Upper lobe of right lung (tissue), 1 donor: Measurements from ENCODE around the gene TRAF3. TPM values are rescaled to one million over a fixed set of nuclear protein-coding genes. Genes with fewer than 3 reads are reported as not detected.

Experiments used
- ATAC-seq: fragments of 200-7000 bp; cut with Tn5 transposase; one replicate; pipeline ENCODE4 v1.9.1; 2020; ENCODE audit warnings: mild to moderate bottlenecking, moderate library complexity
- DNase-seq: peaks from one replicate; pipeline ENCODE4 v3.0.0-alpha.2; 2020
- H3K27ac ChIP-seq: fragments of 200-600 bp; one replicate; pipeline ENCODE4 v1.8.0; 2022
- H3K27me3 ChIP-seq: fragments of 200-600 bp; one replicate; pipeline ENCODE4 v1.8.0; 2022; ENCODE audit warnings: mild to moderate bottlenecking
- H3K36me3 ChIP-seq: fragments of 200-600 bp; one replicate; pipeline ENCODE4 v1.8.0; 2022
- H3K4me1 ChIP-seq: fragments of 200-600 bp; one replicate; pipeline ENCODE4 v1.8.0; 2022
- H3K4me3 ChIP-seq: fragments of 200-600 bp; one replicate; pipeline ENCODE4 v1.8.0; 2022; ENCODE audit warnings: mild to moderate bottlenecking
- H3K9me3 ChIP-seq: fragments of 200-600 bp; one replicate; pipeline ENCODE4 v1.8.0; 2022
- CTCF ChIP-seq: fragments of 200-600 bp; IDR thresholded peaks from one replicate; pipeline ENCODE4 v1.8.0; 2022; ENCODE audit warnings: antibody characterized with exemption
- intact Hi-C: fragments of 100-400 bp; cut with DNase I; formaldehyde crosslinking; loops from one replicate; pipeline ENCODE4 v1.11.0; 2022
- total RNA-seq: library from RNA; stranded (reverse); fragmentation: NEBNext Ultra II Directional; extraction: Animal tissue kit (Norgen Biotek cat#: 25700); gene quantifications from one replicate; pipeline ENCODE4 v1.2.1, GENCODE V29; 2021
- donor health status: DM: no; HTN: yes; CAD: no; lungs with severe emphysema.

The TRAF3 gene
- total RNA-seq, 1 donor from 2014 or later = 22.3 TPM

- peaks cover 91% of the 10 kb centered on the region for H3K36me3 ChIP-seq
- intact Hi-C loops = no loop called here
- ATAC-seq = no peak
Measured at GRCh38 chr14:102943454-102943853, 166.2 kb downstream of the TRAF3 start.

GRCh38 chr14:102943979-102944378, 166.7 kb downstream of the TRAF3 start:
- no peaks in the 10 kb centered on the region for H3K27me3 ChIP-seq
- no peak for TF ChIP-seq CTCF
- intact Hi-C loops = no loop called here
- no peak overlapping the region for H3K27ac ChIP-seq
- ATAC-seq (no peak), DNase-seq (no peak)
- H3K4me3 ChIP-seq = no peak overlapping the region
- H3K9me3 ChIP-seq = no peaks in the 10 kb centered on the region
- H3K4me1 ChIP-seq = peaks cover 4% of the 10 kb centered on the region
- H3K36me3 ChIP-seq = peaks cover 90% of the 10 kb centered on the region

More at GRCh38 chr14:102943454-102943853, 166.2 kb downstream of the TRAF3 start:
- TF ChIP-seq CTCF = no peak
- H3K4me3 ChIP-seq = no peak overlapping the region
- no peaks in the 10 kb centered on the region for H3K9me3 ChIP-seq
- peaks cover 4% of the 10 kb centered on the region for H3K4me1 ChIP-seq
- no peak overlapping the region for H3K27ac ChIP-seq
- DNase-seq = no peak
- H3K27me3 ChIP-seq = no peaks in the 10 kb centered on the region

GRCh38 chr14:102944448-102945330, 167.4 kb downstream of the TRAF3 start:
- no peaks in the 10 kb centered on the region for H3K9me3 ChIP-seq
- H3K36me3 ChIP-seq = peaks cover 90% of the 10 kb centered on the region
- ATAC-seq = no peak
- DNase-seq = no peak
- no peak overlapping the region for H3K27ac ChIP-seq
- H3K4me1 ChIP-seq = peaks cover 4% of the 10 kb centered on the region
- no peak for TF ChIP-seq CTCF
- H3K4me3 ChIP-seq = no peak overlapping the region
- intact Hi-C loops = no loop called here
- no peaks in the 10 kb centered on the region for H3K27me3 ChIP-seq

- Histone ChIP-seq H3K9me3 (no peaks in the 10 kb centered on the region), H3K27ac (no peak overlapping the region), H3K4me1 (peaks cover 4% of the 10 kb centered on the region), H3K4me3 (no peak overlapping the region), H3K36me3 (peaks cover 91% of the 10 kb centered on the region), H3K27me3 (no peaks in the 10 kb centered on the region)
- no peak for TF ChIP-seq CTCF
- intact Hi-C loops = no loop called here
- DNase-seq (no peak), ATAC-seq (no peak)
Measured at GRCh38 chr14:102945346-102946130, 168.3 kb downstream of the TRAF3 start.

- peaks cover 93% of the 10 kb centered on the region for H3K36me3 ChIP-seq
- TF ChIP-seq CTCF = no peak
- H3K9me3 ChIP-seq = no peaks in the 10 kb centered on the region
- H3K27me3 ChIP-seq = no peaks in the 10 kb centered on the region
- no peak for ATAC-seq
- intact Hi-C loops = no loop called here
- no peaks in the 10 kb centered on the region for H3K4me1 ChIP-seq
- H3K27ac ChIP-seq = no peak overlapping the region
- DNase-seq = no peak
- no peak overlapping the region for H3K4me3 ChIP-seq
Measured at GRCh38 chr14:102947321-102948103, 170.3 kb downstream of the TRAF3 start.
